ENCODE results near the gene SCAMP5.
A peak's percentile ranks its signal among the peaks of the same experiment; 100 is the strongest.

Gene SCAMP5

DNA sequence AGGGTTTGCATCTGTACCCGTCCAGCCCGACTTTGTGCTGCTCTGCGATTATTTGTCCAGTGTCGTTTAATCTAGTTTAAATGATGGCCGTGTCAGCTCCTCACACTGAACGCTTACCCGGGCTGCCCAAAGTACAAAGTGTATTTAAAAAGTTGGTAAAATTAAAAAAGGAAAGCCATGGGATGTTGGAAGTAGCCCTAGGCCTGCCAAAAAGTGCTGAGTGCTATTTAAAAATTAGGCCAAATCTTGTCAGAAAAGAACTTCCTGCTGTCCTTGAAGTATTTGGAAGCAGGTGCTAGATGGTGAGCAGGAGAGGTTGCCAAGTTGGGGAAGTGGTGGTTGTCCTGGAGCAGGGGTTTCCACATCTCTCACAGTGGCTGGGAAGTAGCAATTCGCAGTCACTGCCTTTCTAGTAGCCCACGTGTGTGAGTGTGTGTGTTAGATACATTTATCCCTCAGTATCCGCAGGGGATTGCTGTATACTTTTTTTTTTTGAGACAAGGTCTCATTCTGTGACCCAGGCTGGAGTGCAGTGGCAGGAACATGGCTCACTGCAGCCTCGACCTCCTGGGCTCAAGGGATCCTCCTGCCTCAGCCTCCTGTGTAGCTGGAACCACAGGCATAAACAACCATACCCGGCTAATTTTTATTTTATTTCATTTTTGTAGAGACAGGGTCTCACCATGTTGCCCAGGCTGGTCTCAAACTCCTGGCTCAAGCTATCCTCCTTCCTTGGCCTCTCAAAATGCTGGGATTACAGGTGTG, 28.7 kb downstream of the SCAMP5 start:
- peak; percentile 50 for DNase-seq

DNA sequence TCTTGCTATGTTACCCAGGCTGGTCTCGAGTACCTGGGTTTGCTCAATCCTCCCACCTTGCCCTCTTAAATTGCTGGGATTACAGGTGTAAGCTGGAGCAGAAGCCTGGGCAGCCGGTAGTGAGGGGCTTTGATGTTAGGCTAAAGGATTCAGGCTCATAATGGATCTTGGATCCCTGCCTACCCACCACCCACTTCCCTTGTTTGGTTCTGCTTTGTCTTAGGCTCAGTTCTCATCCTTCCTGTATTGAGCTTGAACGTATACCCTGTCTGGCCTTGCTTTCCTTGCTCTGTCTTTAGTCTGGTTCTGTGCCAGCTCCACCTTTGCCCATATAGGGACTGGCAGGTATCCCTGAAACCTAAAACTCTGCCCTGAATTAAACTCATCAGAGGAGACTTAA, 29.7 kb downstream of the SCAMP5 start:
- DNase-seq = no peak

GRCh38 chr15:75025548-75026260, 30.3 kb downstream of the SCAMP5 start:
- no peak for DNase-seq

- DNase-seq = no peak
Measured at GRCh38 chr15:75027551-75027950, 32.2 kb downstream of the SCAMP5 start.

DNA sequence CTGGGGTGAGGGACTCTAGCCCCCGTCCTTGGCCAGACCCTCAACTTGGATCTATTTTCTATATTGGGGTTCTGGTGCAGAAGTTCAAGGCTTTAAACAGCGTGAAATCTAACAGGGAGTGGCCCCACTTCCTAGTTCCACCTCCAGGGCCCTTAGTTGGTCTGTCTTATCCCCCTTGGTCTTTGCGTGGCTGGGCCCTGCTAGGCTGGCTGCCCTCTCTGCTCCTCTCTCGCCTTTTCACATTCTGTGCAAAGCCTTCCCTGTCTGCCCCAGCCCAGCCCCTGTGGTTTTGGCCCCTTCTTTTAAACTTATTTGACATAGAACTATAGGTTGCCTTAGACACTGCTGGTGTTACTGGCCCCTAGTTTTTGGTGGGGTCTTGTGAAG, 33.6 kb downstream of the SCAMP5 start:
- no peak for DNase-seq

DNA sequence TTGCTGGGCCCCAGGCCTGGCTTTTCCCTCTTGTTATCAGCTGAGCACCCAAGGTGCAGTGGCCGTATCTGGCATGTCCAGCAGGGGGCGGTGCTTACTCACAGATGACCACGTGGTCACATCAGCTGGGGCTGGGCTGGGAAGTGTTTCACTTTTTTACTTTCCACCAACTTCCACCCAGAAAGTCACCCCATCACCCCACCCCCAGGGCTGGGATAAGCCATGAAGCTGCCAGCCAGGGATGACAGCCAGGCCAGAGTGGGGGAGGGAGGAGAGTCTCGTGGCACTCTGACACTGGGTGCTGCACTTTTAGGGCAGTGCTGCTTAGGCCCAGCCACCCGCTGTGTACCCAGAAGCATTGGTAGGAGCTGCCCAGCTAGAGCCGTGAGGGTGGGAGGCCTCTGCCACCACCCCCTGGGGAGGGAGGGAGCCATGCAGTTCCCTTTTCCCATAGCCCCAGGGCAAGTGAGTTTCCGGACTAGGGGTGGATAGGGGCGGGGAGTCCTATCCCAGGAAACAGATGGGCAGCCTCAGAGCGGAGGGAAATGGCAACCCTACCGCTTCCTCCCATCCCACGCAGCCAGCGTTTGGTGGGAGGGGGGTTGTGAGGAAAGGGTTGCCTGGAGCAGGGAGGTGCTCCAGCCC, 34.1 kb downstream of the SCAMP5 start:
- peak; percentile 94 for DNase-seq

DNA sequence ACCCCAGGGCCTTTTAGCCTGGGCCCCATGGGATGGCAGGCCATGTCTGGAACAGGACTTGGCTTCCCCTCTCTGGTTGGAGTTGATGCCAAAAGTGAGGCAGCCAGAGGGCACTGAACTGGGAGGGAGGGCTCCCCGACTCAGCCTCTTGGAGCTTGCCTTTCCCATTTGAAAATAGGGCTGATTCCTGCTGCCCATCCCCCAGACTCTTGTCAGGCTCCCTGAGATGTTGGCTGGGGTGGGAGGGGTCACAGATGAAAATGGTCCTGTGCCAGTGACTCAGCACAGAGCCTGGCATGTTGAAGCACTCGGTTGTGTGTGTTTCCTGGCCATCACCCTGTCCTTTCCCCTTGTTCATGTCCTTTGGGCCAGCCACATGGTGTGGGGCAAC, 34.7 kb downstream of the SCAMP5 start:
- no peak for DNase-seq

DNA sequence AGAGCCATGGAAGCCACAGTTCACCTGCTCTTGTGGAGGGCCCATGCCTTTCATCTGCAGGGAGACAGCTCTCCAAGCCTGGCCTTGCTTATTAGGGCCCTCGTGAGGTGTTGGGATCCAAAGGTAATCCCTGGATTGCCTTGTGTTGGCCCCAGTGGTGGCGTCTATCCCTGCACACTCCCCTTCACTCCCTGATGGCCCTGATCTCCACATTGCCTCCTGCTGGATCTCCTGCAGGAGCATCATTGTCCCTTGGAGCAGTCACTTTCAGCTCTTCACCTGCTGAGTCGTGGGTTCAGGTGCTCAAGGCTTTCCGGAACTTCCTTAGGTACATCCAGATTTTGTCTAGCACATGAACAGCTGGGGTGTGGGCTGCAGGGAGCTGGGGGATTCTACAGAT, 35.1 kb downstream of the SCAMP5 start:
- DNase-seq = no peak

DNA sequence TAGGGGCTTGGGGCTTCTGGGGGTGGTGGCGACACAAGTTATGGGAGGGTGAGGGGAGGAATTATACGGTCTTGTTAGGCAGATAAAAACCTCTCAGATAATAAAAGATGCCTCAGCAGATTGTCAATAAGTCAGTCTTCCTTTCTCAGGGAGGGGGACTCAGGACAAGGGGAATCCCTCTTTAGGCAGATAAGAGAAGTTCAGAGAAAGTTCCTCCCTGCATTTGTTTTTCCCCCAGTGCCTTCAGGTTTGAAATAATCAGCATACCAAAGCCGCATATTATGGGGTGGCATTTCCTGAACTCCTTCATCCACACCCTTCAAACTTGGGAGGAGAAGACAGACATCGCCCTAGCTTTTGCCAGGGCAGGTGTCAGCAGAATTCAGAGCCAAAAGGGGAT, 36.5 kb downstream of the SCAMP5 start:
- no peak for DNase-seq

DNA sequence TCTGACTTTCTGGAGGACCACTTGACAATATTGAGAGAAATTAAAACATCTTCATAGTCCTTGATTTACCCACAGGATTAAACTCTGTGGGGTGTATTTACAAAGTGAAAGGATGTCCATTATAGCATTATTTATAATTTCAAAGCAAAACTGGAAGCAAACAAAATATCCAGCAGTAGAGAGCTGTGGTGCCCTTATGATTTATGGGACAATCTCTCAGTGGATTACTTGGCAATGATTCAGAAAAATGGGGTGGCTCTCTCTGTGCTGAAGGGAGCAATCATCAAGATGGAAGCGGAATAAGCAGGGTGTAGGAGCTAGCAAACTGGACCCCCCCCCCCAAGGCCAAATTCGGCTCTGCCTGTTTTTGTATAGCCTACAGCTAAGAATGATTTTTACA, 37.0 kb downstream of the SCAMP5 start:
- DNase-seq = no peak

GRCh38 chr15:75033809-75034208, 38.4 kb downstream of the SCAMP5 start:
- no peak for DNase-seq

DNA sequence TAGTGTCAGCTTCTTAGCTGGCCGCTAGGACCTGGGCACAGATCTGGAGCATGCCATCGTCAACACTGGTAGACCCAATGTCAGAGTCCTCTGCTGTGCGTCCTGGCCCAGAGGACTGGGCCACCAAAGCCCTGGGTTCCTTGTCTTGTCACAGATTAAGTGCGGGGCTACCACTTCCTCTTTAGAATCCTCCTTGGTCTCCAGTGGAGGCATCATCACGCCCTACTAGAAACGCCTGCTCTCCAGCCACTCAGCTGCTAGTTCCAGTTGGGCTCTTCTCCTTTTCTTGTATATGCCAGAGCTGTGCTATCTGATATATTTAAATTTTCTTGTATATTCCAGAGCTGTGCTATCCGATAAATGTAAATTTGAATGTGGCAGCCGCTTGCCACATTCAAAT, 39.3 kb downstream of the SCAMP5 start:
- DNase-seq = no peak

GRCh38 chr15:75036212-75036616, 40.9 kb downstream of the SCAMP5 start:
- DNase-seq = no peak

DNA sequence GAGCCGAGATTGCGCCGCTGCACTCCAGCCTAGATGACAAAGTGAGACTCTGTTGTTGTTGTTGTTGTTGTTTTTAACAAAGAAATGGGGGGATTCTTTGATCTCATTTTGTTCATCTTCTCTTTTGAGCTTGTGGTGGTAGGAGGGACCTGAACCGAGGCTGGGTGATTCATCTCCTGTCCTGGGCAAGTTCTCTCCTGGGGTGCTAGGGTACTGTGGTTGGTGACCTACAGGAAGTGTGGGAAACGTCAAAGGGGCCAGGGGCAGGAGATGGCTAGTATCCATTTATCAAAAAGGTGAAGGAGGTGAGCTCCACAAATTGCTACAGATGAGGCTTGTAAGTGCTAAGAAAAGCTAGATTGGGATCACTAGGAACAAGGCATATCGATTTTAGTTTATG, 42.3 kb downstream of the SCAMP5 start:
- DNase-seq = no peak

GRCh38 chr15:75038231-75038630, 42.9 kb downstream of the SCAMP5 start:
- no peak for DNase-seq

DNA sequence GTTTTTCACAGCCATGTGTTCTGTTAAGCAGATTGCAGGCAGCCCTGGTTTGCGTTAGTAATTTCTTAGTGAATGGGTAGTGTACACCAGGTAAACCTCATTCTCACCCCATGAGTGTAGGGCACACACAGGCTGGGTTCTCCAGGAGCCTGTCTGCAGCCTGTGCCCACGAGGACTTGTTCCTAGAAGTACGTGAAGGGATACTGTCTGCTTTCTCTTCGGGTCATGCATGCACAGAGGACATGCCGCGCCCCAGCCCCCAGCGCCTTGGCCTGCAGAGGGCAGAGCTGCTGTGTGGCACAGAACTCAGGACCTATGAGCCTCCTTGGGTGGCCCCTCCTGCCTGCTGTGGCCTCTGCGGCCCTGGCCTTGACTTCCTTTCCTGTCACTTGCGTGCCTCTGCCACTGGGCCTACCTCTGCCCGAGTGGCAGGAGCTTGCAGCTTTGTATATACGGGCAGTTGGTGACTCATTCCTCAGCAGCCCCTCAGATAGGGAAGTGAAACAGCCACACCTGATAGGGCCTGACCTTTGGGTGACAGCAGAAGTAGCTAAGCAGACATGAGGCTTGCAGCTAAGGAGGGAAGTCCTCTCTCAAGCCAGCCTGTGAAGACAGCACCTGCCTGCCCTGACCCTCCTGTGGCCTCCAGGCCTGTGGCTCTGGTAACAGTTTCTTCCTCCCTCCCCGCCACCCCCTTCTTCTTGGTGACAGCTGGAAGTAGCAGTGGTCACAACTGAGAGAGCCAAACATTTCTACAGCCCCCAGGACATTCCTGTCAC, 47.6 kb downstream of the SCAMP5 start:
- DNase-seq = peak; percentile 84

- peak; percentile 95 for DNase-seq
Measured at GRCh38 chr15:75043509-75044257, 48.3 kb downstream of the SCAMP5 start.

DNA sequence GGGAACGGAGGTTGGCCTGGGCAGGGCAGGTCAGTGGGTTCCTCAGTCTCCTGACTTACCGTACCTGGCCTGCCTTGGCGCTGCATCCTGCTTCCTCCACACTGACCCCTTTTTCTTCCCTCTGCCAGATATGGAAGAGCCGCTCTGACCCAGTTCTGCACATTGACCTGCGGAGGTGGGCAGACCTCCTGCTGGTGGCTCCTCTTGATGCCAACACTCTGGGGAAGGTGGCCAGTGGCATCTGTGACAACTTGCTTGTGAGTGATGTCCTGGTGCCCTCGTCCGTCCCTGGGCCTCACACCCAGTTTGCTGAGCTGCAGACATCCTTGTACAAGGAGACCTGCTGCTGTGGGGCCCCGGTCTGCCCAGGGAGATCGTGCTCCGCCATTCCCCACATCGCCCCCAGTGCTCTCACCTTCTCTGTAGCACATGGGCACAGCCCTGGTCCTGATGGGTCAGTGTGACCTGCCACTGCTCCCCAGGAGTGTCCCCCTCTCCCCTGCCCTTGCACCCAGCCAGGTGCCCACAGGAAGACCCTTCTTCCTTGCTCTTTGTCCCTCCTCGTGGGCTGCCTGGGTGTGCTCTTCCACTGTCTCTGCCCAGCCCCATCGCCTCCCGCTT, 49.0 kb downstream of the SCAMP5 start:
- no peak for DNase-seq

- DNase-seq = no peak
Measured at GRCh38 chr15:75045332-75046015, 50.1 kb downstream of the SCAMP5 start.

DNA sequence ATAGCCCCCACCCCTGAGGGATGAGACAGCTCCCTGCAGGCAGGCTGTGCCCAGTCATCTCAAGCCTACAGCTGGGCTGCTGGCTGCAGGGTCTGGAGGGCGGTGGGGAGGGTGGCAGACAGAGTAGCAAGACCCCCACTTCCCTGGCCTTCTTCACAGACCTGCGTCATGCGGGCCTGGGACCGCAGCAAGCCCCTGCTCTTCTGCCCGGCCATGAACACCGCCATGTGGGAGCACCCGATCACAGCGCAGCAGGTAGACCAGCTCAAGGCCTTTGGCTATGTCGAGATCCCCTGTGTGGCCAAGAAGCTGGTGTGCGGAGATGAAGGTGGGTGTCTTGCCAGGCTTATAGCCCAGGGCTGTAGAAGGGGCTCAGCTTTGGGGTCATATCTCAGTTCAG, 53.0 kb downstream of the SCAMP5 start:
- DNase-seq = no peak

DNA sequence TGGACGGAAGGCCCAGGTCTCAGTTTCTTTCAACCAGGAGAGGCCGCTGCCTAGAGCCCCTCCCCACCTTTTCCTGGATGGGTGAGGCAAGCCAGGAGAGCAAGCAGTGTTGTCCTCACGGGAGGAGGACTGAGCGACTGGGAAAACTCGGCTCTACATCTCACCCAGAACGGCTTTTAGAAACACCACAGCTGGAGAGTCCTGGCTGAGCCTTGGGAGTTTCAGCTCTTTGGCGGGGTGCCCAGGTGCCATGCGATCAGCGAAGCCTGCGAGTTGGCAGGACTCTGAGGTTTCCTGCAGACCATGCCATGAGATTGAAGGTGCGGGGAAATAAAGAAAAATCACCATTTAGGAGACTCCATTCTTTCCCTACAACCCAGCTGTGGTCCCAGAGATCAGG, 54.0 kb downstream of the SCAMP5 start:
- peak; percentile 73 for DNase-seq
